ENCODE measurements around the gene DLEC1.

The DLEC1 gene

GRCh38 chr3:38089163-38089562 lies 50.2 kb downstream of the DLEC1 start:
- no peak for DNase-seq
- Histone ChIP-seq H3K27me3 (no peaks in the 10 kb centered on the region), H3K36me3 (no peaks in the 10 kb centered on the region), H3K4me3 (ENCODE audit: low read depth, low read length) (no peak overlapping the region), H3K9me3 (no peaks in the 10 kb centered on the region), H3K4me1 (no peaks in the 10 kb centered on the region)
- TF ChIP-seq CTCF (IDR thresholded peaks at IDR 0.05; ENCODE audit: low read depth, low read length) = no peak

- no peaks in the 10 kb centered on the region for H3K9me3 ChIP-seq
- no peaks in the 10 kb centered on the region for H3K4me1 ChIP-seq
- H3K4me3 ChIP-seq (ENCODE audit: low read depth, low read length) = no peak overlapping the region
- no peaks in the 10 kb centered on the region for H3K36me3 ChIP-seq
- no peak for DNase-seq
- TF ChIP-seq CTCF (IDR thresholded peaks at IDR 0.05; ENCODE audit: low read depth, low read length) = no peak
- no peaks in the 10 kb centered on the region for H3K27me3 ChIP-seq
These were observed 51.4 kb downstream of the DLEC1 start for GRCh38 chr3:38090453-38090852.

GRCh38 chr3:38094999-38095398 lies 56.0 kb downstream of the DLEC1 start:
- Histone ChIP-seq H3K27me3 (no peaks in the 10 kb centered on the region), H3K9me3 (no peaks in the 10 kb centered on the region), H3K4me3 (ENCODE audit: low read depth, low read length) (no peak overlapping the region), H3K36me3 (no peaks in the 10 kb centered on the region), H3K4me1 (no peaks in the 10 kb centered on the region)
- DNase-seq = no peak
- TF ChIP-seq CTCF (IDR thresholded peaks at IDR 0.05; ENCODE audit: low read depth, low read length) = no peak

- Histone ChIP-seq H3K9me3 (no peaks in the 10 kb centered on the region), H3K4me1 (no peaks in the 10 kb centered on the region), H3K27me3 (no peaks in the 10 kb centered on the region), H3K36me3 (no peaks in the 10 kb centered on the region), H3K4me3 (ENCODE audit: low read depth, low read length) (no peak overlapping the region)
- DNase-seq = no peak
- TF ChIP-seq CTCF (IDR thresholded peaks at IDR 0.05; ENCODE audit: low read depth, low read length) = no peak
These were observed 56.9 kb downstream of the DLEC1 start for GRCh38 chr3:38095669-38096483.

- Histone ChIP-seq H3K4me1 (no peaks in the 10 kb centered on the region), H3K36me3 (no peaks in the 10 kb centered on the region), H3K9me3 (no peaks in the 10 kb centered on the region), H3K4me3 (ENCODE audit: low read depth, low read length) (no peak overlapping the region), H3K27me3 (no peaks in the 10 kb centered on the region)
- DNase-seq = no peak
- TF ChIP-seq CTCF (IDR thresholded peaks at IDR 0.05; ENCODE audit: low read depth, low read length) = no peak
These were observed 58.7 kb downstream of the DLEC1 start for GRCh38 chr3:38097446-38098375.

GRCh38 chr3:38098376-38098723 lies 59.3 kb downstream of the DLEC1 start:
- Histone ChIP-seq H3K36me3 (no peaks in the 10 kb centered on the region), H3K4me1 (no peaks in the 10 kb centered on the region), H3K9me3 (no peaks in the 10 kb centered on the region), H3K4me3 (ENCODE audit: low read depth, low read length) (no peak overlapping the region), H3K27me3 (no peaks in the 10 kb centered on the region)
- DNase-seq = no peak
- TF ChIP-seq CTCF (IDR thresholded peaks at IDR 0.05; ENCODE audit: low read depth, low read length) = no peak
